NCI-H128 (cell line): ENCODE data around the gene KLHDC7B.
"Not testable (repeated sequence)": the region's sequence is repeated elsewhere in the genome, so short reads cannot be mapped to it uniquely, and the experiment has no call there.

Experiments
- DNase-seq: peaks from one replicate; lab custom pipeline; 2025; ENCODE audit not compliant: unreplicated experiment; lab: John Stamatoyannopoulos, UW

The KLHDC7B gene

DNA sequence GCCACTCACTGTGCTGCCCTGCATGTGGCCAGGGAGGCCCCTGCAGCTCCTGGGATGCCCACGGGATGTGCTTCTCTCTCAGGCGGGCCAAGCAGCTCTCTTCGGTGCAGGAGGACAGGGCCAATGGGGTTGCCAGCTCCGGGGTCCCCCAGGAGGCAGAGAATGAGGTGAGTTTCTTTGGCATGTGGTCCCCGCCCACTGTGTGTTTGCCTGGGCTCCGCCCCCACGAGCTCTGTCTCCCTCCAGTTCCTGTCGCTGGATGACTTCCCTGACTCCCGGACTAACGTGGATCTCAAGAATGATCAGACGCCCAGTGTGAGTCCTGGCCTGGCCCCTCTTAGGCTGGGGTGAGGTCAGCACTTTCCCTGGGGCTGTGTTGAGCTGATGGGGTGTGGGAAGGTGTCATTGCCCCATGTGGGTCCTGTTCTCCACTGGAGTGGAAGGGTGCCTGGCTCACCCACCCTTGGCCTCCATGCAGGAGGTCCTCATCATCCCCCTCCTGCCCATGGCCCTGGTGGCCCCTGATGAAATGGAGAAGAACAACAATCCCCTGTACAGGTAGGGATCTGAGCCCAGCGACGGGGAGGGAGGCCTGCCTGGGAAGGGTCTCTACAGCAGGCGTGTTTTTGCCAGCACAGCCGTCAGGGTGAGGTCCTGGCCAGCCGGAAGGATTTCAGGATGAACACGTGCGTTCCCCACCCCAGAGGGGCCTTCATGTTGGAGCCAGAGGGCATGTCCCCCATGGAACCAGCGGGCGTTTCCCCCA is 28.0 kb upstream of the KLHDC7B start:
- DNase-seq, result no peak

DNA sequence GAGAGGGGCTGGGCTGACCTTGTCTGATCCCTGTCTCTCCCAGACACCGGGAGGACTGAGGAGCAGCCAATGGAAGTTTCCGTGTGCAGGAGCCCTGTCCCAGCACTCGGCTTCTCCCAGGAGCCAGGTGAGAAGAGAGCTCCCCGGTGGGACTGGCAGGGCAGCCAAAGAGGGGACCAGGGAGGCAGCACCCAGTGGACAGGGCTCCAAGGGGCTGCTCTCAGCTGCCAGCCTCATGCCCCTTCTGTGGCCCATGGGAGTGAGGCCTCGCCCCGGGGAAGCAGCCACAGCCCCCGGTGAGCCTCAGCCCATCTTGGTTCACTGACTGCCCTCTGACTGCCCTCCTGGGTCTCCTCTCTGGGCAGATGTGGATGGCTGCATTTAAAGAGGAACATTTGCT is 27.1 kb upstream of the KLHDC7B start:
- no peak for DNase-seq

GRCh38 chr22:50519151-50519550 is 26.5 kb upstream of the KLHDC7B start:
- no peak for DNase-seq

DNA sequence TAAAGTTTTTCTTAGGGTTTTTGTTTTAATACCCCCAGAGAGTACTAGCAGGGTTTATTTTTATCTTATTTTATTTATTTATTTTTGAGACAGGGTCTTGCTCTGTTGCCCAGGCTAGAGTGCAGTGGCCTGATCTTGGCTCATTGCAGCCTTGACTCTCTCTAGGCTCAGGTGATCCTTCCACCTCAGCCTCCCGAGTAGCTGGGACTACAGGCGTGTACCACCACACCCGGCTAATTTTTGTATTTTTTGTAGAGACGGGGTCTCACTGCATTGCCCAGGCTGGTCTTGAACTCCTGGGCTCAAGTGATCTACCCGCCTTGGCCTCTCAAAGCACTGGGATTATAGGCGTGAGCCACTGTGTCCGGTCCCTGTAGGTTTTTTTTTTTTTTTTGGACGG is 25.5 kb upstream of the KLHDC7B start:
- not testable (repeated sequence) for DNase-seq

- no peak for DNase-seq
These were observed 24.8 kb upstream of the KLHDC7B start for GRCh38 chr22:50520826-50521453.

GRCh38 chr22:50521710-50522109 is 24.0 kb upstream of the KLHDC7B start:
- no peak for DNase-seq

GRCh38 chr22:50522208-50522805 is 23.4 kb upstream of the KLHDC7B start:
- DNase-seq, result no peak

DNA sequence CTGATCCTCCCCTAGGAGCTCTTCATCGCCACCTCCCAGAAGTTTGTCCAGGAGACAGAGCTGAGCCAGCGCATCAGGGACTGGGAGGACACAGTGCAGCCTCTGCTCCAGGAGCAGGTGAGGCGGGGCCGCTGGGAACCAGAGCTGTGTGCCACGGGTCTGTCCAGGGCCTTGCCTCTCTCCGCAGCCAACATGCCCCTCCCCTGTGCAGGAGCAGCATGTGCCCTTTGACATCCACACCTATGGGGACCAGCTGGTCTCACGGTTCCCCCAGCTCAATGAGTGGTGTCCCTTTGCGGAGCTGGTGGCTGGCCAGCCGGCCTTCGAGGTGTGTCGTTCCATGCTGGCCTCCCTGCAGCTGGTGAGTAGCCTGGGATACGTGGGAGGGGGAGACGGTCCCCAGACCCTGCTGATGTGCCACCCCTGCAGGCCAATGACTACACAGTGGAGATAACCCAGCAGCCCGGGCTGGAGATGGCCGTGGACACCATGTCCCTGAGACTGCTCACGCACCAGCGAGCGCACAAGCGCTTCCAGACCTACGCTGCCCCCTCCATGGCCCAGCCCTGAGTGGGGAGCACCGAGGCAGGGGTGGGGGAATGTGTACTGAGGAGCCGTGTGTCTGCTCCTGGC is 22.8 kb upstream of the KLHDC7B start:
- DNase-seq, result no peak

DNA sequence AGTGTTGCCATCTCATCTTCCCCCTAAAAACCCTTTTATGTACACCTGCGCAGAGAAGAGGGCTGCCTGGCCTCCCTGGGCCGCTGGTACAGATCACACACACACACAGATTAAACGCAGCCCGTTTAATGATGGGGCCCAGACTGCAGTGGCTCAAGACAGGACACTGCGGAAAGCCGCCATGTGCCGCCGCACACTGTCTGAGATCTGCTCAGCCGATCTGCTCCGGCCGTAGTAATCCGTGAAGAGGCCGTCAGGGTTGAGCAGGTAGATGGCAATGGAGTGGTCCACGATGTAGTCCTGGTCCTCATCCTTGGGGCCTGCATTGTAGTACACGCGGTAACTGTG is 22.3 kb upstream of the KLHDC7B start:
- no peak for DNase-seq

- no peak for DNase-seq
These were observed 21.7 kb upstream of the KLHDC7B start for GRCh38 chr22:50523806-50524675.

DNA sequence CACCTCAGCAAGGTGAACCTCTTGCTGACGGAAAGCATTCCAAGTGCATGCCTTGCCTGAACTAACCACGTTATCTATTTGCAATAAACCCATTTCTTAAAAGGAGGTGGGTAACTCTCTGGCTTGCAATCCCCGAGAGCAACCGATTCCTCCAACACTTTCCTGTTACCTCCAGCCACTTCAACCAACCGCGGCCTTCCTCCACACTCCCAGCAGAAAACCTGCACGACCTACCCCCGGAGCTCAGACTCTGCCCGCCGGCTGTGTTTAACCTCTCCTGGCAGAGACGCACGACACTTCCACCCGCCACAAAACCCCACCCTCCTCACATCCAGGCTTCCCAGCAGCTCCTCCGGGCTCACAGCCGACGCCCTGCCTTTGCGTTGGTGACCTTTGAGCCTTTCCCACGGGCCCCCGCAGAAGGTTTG is 21.0 kb upstream of the KLHDC7B start:
- DNase-seq, result no peak

DNA sequence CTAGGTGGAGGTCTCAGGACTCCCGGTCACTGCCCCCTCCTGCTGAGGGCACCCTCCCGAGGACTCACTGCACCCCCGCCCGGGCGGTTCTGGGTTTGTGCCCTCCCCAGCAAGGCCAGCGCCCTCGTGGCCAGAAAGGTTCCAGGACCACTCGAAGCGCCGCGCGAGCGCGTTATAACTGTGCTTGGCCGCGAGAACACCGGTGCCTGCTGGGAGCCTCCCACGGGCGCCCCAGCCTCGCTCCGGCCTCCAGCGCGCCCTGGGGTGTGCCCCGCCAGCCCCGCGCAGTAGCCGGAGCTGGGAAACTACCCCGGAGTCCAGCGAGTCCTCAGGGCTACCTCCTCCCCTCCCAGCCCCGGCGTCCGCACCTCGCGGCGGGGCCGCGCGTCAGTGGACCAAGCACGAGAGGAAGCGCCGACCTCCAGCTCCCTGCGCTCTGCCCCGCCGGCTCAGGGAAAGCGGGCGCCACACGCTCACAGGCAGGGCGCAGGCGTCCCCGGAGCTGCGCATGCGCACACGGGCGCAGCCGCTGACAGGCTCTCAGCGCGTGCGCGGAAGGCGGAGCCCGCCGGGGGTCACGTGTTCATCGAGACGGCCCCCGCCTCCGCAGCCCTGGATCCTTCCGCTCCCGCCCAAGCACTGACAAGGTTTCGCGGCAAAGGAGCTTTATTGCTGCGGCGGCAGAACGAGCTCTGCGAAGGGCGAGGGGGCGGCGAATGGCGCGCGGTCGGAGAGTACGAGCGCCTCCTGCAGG is 20.4 kb upstream of the KLHDC7B start, which contains the start of gene SCO2:
Gene SCO2, minus strand, starts transcription at position 495 of the 754 bp plus-strand sequence. CDS start 1,187 bp downstream, outside the sequence.
- DNase-seq, result peak; percentile 82

- DNase-seq, result no peak
These were observed 19.9 kb upstream of the KLHDC7B start for GRCh38 chr22:50525858-50526107.

GRCh38 chr22:50526108-50526833 is 19.4 kb upstream of the KLHDC7B start:
- DNase-seq, result peak; percentile 30

GRCh38 chr22:50526834-50527801 is 18.6 kb upstream of the KLHDC7B start:
- DNase-seq, result no peak

DNA sequence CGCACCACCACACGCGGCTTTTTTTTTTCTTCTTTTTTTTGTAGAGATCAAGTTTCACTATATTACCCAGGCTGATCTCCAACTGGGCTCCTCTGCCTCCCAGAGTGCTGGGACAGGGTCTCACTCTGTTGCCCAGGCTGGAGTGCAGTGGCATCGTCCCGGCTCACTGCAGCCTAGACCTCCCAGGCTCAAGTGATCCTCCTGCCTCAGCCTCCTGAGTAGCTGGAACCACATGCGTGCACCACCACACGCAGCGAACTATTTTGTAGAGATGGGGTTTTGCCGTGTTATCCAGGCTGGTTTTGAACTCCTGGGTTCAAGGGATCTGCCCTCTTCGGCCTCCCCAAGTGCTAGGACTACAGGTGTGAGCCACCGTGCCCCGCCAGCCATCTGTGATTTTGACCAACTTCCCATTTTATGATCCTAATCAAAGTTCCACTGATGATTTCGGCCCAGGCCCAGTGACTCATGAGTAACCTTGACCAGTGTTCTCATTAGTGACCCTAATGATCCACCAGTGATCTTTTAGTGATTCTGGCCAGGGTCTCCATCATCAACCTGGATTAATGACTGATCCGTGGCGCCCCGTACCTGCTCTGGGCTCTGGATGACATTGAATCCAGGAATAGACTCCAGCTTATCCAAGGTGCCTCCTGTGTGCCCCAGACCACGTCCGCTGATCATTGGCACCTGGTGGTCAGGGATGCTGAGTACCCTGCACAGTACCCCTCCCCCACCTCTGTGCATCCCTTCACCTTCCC is 17.6 kb upstream of the KLHDC7B start:
- no peak for DNase-seq

- no peak for DNase-seq
These were observed 16.9 kb upstream of the KLHDC7B start for GRCh38 chr22:50528682-50529415.
